Measurements from ENCODE around the gene BDKRB2.

BDKRB2 gene

GRCh38 chr14:96204151-96205058 lies at the start of gene BDKRB2:
TSS of gene BDKRB2 (plus strand) at chr14:96204839. CDS start at chr14:96237108, 32,269 bp downstream.
- DNase-seq (ENCODE audit: low read depth) = no peak

GRCh38 chr14:96154900-96155299 lies 49.7 kb upstream of the BDKRB2 start:
- no peak for DNase-seq (ENCODE audit: low read depth)

DNA sequence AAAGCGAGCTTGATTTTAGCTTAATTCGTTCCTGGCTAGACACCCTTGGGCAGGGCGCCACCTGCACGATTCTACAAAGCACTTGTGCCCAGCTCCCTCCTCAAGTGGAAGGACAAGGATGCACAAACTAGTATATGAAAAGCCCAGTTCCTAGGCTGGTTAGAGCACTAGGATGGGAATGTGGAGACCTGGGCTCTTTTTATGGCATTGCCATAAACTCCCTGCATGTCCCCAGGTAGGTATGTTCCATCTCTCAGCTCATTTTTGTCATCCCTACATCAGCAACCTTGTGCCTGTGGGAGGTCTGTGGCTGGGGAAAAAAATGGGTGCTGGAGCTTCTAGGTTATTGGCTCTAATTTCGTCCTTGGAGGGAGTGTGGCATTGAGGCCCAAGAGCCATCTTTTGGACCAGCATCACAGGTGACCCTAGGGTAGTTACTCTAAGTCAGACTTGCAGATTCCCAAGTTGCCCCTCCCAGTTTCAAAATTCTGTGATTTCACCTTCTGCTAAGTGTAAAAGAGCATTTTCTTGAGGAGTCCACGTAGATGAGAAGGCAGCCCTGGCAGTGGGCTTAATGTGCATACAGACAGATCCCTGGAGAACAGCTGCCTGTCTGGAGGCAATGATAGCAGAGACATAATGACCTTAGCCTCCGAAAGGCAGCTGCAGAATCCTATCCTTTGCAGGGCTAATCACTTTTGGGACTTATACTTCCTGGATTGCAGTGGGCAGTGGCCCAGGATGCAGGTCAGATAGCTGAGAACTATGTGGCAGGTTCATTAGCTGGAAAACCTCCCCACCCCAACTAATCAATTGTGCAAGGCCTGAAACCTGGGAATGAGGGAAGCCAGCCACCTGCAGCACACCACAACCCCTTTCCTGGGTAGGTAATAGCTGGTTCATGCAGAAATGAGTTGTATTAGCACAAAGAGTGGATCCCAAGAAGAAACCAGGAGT lies 47.6 kb upstream of the BDKRB2 start:
- no peak for DNase-seq (ENCODE audit: low read depth)

- no peak for DNase-seq (ENCODE audit: low read depth)
These were observed 45.9 kb upstream of the BDKRB2 start for GRCh38 chr14:96158735-96159134.

DNA sequence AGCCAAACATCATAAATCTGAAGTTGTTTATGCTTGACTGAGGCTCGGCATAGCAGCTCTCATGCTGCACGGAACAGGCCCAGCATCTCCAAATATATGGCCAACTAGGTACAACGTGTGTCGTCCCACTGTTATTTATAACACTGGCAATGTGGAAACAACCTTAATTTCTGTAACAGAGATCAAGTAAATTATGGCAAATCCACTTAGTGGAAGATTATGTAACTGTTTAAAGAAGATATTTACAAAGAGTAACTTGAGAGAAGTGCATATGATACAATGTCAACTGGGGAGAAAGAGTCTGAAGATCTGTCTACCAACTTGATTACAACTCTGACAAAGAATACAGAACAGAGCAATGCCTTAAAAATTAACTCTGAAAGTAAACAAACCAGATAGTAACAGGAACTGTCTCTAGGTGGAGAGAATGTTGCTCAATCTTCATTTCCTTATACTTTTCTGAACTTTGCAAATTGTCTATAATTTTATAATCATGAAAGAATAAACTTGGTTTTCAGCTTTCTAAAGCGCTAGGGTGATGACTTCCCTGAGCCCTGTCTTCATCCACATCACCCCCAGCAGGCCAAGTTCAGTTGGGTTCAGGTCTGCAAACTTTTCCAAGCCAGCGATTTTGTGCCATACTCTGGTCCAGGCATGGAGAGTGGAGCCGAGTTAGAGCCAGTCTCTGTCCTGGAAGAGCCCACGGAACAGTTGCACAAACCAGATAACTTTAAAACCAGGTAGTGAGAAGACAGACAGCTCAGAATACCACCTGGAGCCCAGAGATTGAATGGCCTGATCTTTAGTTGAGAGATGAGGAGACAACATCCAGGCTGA lies 44.3 kb upstream of the BDKRB2 start:
- DNase-seq (ENCODE audit: low read depth) = no peak

- no peak for DNase-seq (ENCODE audit: low read depth)
These were observed 43.7 kb upstream of the BDKRB2 start for GRCh38 chr14:96160913-96161310.

DNA sequence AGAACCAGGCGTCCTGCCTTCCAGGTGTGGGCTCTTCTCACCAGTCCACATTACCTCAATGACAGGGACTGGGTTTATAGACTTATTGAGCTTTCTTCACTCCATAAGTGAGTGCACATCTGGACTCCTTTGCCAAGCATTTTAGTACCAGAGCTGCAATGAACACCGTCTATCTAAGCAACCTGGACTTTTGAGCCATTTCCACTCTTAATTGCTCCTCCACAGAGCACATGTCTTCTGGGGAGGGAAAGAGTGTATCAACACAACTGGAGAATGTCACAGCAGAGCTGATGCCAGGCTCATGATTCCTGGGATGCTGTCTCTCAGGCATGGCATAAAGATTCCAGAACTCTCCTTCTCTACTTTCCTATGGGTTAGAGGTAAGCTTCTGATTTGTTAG lies 43.0 kb upstream of the BDKRB2 start:
- DNase-seq (ENCODE audit: low read depth) = no peak

DNA sequence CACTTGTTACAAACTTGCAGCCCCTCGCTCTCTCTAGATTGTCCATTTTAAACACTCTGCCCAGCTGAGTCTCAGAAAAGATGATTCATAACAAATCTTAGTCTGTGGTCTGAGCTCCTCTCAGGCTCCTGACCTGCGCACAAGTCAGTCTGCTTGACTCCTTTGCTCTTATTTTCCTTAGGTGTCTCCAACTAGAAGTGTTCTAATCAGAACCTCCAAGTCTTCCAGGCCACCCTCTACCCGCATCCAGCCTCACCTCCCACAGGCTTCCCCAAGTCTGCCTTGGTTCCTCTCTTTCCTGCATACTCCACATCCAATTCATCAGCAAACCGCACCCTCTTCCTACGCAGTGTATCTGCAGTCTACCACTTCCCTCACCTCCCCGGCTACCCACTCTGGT lies 42.4 kb upstream of the BDKRB2 start:
- DNase-seq (ENCODE audit: low read depth) = no peak

- no peak for DNase-seq (ENCODE audit: low read depth)
These were observed 41.9 kb upstream of the BDKRB2 start for GRCh38 chr14:96162741-96163140.

DNA sequence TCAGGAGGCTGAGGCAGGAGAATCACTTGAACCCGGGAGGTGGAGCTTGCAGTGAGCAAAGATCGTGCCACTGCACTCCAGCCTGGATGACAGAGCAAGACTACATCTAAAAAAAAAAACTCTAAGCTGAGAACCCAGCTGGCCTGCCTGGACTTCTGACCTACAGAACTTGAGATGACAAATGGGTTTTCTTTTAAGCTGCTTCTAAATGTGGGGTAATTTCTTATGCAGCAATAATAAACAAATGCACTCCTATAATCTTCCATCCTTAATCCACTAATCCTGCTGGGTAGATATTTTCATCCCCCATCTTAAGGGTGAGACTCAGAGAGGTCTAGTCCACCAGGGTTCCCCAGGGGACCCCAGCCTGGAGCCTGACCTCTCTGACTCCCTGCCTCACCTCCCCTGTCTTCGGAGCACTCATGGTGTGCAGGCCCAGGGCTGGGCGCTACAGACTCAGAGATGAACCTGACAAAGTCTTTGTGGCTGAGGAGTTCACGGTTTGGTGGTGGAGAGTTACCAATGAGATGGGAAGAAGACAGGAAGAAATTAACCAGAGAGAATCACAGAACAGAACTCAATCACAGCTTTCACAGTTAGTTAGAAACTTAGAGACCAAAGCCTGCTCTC lies 39.7 kb upstream of the BDKRB2 start:
- DNase-seq (ENCODE audit: low read depth) = no peak

GRCh38 chr14:96165493-96166436 lies 38.9 kb upstream of the BDKRB2 start:
- no peak for DNase-seq (ENCODE audit: low read depth)

DNA sequence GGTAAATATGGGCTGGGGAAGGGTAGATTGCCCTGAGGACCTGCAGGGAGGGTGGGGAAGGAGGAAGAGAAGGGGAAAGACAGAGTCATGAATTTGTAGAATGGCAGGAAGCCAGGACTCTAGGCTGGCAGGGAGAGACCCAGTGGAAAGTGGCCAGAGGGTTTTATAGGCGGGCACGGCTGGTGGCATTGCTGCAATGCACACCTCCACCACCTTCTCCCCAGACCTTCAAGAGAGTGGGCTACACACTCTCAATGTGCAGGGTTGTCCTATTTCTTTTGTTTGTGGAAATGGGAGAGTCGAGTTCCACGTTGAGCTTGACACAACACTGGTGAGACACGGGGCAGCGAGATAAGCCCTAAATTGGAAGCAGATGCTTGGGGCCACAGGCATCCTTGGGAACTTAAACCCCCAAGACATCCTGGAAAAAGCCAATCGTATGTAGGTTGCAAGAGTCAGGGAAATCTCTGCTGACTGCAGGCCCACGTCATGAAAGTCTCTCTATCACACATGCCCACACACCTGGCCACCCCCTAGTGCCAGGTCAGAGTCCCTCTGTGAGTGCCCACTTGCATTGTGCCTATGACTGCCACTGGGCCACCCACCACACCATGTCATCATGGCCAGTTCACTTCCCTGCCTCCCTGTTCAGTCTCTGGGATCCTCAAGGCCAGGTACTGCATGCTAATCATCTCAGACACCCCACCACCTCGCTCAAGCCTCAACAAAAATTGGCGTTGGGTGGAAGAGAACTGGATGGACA lies 38.0 kb upstream of the BDKRB2 start:
- no peak for DNase-seq (ENCODE audit: low read depth)

DNA sequence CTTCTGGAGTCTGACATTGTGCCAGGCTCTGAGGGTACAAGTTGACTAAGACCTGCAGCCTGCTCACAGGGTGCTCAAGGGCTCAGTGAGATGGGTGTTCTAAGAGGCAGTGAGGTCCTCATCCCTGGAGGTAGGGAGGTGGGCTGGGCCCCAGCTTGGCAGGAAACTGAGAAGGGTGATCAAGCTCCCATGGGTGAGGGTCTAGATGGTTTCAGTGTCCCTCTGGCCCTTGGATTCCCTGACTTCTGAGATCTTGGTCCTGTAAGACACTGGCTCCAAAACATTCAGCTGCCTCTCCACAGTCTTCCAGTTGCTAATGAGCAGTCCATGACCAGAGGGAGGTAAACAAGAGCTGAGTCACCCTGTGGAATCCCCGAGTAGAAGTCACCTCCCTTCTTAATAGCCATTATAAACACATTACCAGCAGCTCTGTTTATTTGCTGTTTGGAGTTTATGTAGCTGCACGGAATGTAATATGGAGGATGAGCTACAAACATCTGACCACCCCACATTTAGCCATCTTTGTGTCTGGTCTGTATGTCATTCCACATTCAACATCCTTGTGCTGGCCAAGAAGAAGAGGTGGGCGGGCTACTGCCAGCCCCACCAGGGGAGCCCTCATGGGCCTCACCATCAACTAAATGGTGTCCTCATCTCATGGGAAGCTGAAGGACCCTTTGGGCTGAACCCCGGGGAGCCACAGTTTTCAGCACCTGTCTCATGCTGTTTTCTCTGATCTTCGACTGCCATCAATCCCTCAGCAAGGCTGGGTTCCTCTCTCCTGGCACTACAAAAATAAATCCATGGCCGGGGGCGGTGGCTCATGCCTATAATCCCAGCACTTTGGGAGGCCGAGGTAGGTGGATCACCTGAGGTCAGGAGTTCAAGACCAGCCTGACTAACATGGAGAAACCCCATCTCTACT lies 37.2 kb upstream of the BDKRB2 start:
- no peak for DNase-seq (ENCODE audit: low read depth)

DNA sequence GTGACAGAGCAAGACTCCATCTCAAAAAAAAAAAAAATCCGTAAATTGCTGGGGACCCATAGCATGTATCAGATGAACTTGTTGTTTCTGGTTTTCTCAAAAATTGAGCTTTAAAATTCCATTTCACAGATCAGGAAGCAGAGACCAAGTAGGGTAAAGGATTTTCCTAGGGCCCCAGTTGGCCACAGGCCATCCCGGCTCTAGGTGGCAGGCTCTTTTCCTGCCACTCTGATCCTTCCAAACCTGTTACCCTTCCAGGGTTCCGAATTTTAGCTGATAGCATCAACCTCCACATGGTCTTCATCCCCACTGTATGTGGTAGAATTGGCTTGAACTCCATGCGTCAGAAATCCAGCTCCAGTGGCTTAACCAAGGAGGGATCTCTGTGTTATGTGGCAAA lies 36.1 kb upstream of the BDKRB2 start:
- DNase-seq (ENCODE audit: low read depth) = no peak

- no peak for DNase-seq (ENCODE audit: low read depth)
These were observed 33.6 kb upstream of the BDKRB2 start for GRCh38 chr14:96170961-96171592.

GRCh38 chr14:96173636-96174475 lies 30.8 kb upstream of the BDKRB2 start:
- no peak for DNase-seq (ENCODE audit: low read depth)

GRCh38 chr14:96176275-96176674 lies 28.4 kb upstream of the BDKRB2 start:
- DNase-seq (ENCODE audit: low read depth) = no peak

Data from T-helper 22 cell (primary cell).